ENCODE measurements around the gene SUPT5H. TPM values are rescaled to one million over a fixed set of nuclear protein-coding genes. Genes with fewer than 3 reads are reported as not detected.

The SUPT5H gene
- total and polyA plus RNA-seq, 2 of the 13 experiments (the other 11 are each of a cell fraction or from before 2014, with no cell fraction given), result 48.2 to 51.7 TPM

- no peak for TF ChIP-seq TIGD3 (CRISPR knock-in tag; IDR thresholded peaks at IDR 0.05; ENCODE audit: borderline replicate concordance)
- TF ChIP-seq, protein P1, sequence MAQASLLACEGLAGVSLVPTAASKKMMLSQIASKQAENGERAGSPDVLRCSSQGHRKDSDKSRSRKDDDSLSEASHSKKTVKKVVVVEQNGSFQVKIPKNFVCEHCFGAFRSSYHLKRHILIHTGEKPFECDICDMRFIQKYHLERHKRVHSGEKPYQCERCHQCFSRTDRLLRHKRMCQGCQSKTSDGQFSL (CRISPR knock-in tag; IDR thresholded peaks at IDR 0.05), result peak; percentile 86
- TF ChIP-seq, protein P2, sequence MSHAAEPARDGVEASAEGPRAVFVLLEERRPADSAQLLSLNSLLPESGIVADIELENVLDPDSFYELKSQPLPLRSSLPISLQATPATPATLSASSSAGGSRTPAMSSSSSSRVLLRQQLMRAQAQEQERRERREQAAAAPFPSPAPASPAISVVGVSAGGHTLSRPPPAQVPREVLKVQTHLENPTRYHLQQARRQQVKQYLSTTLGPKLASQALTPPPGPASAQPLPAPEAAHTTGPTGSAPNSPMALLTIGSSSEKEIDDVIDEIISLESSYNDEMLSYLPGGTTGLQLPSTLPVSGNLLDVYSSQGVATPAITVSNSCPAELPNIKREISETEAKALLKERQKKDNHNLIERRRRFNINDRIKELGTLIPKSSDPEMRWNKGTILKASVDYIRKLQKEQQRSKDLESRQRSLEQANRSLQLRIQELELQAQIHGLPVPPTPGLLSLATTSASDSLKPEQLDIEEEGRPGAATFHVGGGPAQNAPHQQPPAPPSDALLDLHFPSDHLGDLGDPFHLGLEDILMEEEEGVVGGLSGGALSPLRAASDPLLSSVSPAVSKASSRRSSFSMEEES (CRISPR knock-in tag; IDR thresholded peaks at IDR 0.05), result peak; percentile 78
- peak; percentile 98; the same call in 1 of the 2 replicates for TF ChIP-seq ZNF773 (CRISPR knock-in tag; IDR thresholded peaks at IDR 0.05; ENCODE audit: borderline replicate concordance)
- peak; percentile 59 for TF ChIP-seq ZNF362 (CRISPR knock-in tag; IDR thresholded peaks at IDR 0.05; ENCODE audit: borderline replicate concordance)
- peak; percentile 99 for TF ChIP-seq ZNF431 (CRISPR knock-in tag; IDR thresholded peaks at IDR 0.05; ENCODE audit: borderline replicate concordance, low read depth)
- TF ChIP-seq ZBTB3 (CRISPR knock-in tag; IDR thresholded peaks at IDR 0.05; ENCODE audit: borderline replicate concordance, low read depth), result no peak
- no peak for TF ChIP-seq MBD4 (IDR thresholded peaks at IDR 0.05; ENCODE audit: borderline replicate concordance, low read length)
- TF ChIP-seq, protein P3, sequence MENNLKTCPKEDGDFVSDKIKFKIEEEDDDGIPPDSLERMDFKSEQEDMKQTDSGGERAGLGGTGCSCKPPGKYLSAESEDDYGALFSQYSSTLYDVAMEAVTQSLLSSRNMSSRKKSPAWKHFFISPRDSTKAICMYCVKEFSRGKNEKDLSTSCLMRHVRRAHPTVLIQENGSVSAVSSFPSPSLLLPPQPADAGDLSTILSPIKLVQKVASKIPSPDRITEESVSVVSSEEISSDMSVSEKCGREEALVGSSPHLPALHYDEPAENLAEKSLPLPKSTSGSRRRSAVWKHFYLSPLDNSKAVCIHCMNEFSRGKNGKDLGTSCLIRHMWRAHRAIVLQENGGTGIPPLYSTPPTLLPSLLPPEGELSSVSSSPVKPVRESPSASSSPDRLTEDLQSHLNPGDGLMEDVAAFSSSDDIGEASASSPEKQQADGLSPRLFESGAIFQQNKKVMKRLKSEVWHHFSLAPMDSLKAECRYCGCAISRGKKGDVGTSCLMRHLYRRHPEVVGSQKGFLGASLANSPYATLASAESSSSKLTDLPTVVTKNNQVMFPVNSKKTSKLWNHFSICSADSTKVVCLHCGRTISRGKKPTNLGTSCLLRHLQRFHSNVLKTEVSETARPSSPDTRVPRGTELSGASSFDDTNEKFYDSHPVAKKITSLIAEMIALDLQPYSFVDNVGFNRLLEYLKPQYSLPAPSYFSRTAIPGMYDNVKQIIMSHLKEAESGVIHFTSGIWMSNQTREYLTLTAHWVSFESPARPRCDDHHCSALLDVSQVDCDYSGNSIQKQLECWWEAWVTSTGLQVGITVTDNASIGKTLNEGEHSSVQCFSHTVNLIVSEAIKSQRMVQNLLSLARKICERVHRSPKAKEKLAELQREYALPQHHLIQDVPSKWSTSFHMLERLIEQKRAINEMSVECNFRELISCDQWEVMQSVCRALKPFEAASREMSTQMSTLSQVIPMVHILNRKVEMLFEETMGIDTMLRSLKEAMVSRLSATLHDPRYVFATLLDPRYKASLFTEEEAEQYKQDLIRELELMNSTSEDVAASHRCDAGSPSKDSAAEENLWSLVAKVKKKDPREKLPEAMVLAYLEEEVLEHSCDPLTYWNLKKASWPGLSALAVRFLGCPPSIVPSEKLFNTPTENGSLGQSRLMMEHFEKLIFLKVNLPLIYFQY (CRISPR knock-in tag; IDR thresholded peaks at IDR 0.05; ENCODE audit: borderline replicate concordance), result peak; percentile 77; the same call in 1 of the 2 replicates
- peak; percentile 76; the same call in 1 of the 2 replicates for TF ChIP-seq PBX3 (CRISPR knock-in tag; IDR thresholded peaks at IDR 0.05; ENCODE audit: borderline replicate concordance)
- TF ChIP-seq ASH2L (IDR thresholded peaks at IDR 0.05; ENCODE audit: insufficient read length, low read depth, low read length), result no peak
- TF ChIP-seq CEBPB (IDR thresholded peaks at IDR 0.05; ENCODE audit: borderline replicate concordance, low read depth, low read length), result no peak
- TF ChIP-seq HOXA3 (CRISPR knock-in tag; IDR thresholded peaks at IDR 0.05), result peak; percentile 89
- TF ChIP-seq ZFP41 (CRISPR knock-in tag; IDR thresholded peaks at IDR 0.05; ENCODE audit: borderline replicate concordance), result peak; percentile 98
- TF ChIP-seq, protein P4, sequence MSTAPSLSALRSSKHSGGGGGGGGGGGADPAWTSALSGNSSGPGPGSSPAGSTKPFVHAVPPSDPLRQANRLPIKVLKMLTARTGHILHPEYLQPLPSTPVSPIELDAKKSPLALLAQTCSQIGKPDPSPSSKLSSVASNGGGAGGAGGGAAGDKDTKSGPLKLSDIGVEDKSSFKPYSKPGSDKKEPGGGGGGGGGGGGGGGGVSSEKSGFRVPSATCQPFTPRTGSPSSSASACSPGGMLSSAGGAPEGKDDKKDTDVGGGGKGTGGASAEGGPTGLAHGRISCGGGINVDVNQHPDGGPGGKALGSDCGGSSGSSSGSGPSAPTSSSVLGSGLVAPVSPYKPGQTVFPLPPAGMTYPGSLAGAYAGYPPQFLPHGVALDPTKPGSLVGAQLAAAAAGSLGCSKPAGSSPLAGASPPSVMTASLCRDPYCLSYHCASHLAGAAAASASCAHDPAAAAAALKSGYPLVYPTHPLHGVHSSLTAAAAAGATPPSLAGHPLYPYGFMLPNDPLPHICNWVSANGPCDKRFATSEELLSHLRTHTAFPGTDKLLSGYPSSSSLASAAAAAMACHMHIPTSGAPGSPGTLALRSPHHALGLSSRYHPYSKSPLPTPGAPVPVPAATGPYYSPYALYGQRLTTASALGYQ (CRISPR knock-in tag; IDR thresholded peaks at IDR 0.05), result peak; percentile 59; the same call in 1 of the 2 replicates
Measured at GRCh38 chr19:39502640-39503417, 57.4 kb downstream of the SUPT5H start (continued).
